ENCODE results near the gene CDC40.
A peak's percentile ranks its signal among the peaks of the same experiment; 100 is the strongest.
"Not testable (repeated sequence)": the region's sequence is repeated elsewhere in the genome, so short reads cannot be mapped to it uniquely, and the experiment has no call there.

Gene CDC40

DNA sequence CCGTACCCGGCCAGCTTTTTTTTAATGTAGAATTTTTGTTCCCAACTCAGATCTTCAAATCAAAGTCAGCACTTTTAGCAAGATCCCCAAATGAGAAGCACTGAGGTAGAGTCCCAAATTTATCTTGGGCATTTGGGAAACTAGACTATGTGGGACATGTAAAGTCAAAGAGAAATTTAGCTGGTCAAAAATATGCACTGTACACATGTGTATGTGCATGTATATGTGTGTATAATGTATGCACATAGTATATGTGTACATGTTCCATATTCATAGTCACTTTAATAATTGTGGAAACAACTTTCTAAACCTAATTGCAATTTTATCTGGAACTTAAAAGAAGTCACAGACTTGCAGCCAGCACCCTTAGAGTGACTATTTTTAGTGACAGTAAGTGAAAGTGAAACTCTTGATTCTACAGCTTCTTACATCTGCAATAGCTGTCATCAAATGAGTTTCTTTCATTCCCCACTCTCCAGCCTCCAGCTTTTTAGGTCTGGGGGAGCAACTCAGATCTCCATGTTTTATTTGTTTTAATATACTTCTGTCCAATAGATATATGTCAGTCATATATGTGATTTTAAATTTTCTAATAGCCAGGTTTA, 53.6 kb downstream of the CDC40 start:
- no peak overlapping the region for H3K9ac ChIP-seq
- no peaks in the 10 kb centered on the region for H4K20me1 ChIP-seq
- no peak overlapping the region for H3K4me3 ChIP-seq
- H3K9me3 ChIP-seq: peaks cover 7% of the 10 kb centered on the region; the same call in 1 of the 2 replicates
- H3K4me1 ChIP-seq: peaks cover 13% of the 10 kb centered on the region
- H3K36me3 ChIP-seq: peaks cover 28% of the 10 kb centered on the region
- no peak overlapping the region; the same call in 1 of the 2 replicates for H3K27ac ChIP-seq
- H3K27me3 ChIP-seq: no peaks in the 10 kb centered on the region
- H3K4me2 ChIP-seq: peak overlapping the region; percentile 59
- no peak for TF ChIP-seq Cebpa-rat (IDR thresholded peaks at IDR 0.05)

- not testable (repeated sequence) for H3K9me3 ChIP-seq, H3K4me3 ChIP-seq, H3K27ac ChIP-seq, H3K27me3 ChIP-seq, H3K9ac ChIP-seq, H3K4me2 ChIP-seq, H4K20me1 ChIP-seq
- Histone ChIP-seq H3K4me1 (peaks cover 13% of the 10 kb centered on the region), H3K36me3 (peaks cover 17% of the 10 kb centered on the region)
These were observed 55.8 kb downstream of the CDC40 start for GRCh38 chr6:110236007-110236406.

GRCh38 chr6:110239526-110240274, 59.5 kb downstream of the CDC40 start:
- Histone ChIP-seq H3K4me3 (no peak overlapping the region), H3K27me3 (no peaks in the 10 kb centered on the region), H3K4me1 (no peaks in the 10 kb centered on the region), H4K20me1 (no peaks in the 10 kb centered on the region), H3K9me3 (peaks cover 7% of the 10 kb centered on the region; the same call in 1 of the 2 replicates), H3K9ac (no peak overlapping the region), H3K27ac (no peak overlapping the region), H3K36me3 (peaks cover 17% of the 10 kb centered on the region), H3K4me2 (no peak overlapping the region)
- TF ChIP-seq Cebpa-rat (IDR thresholded peaks at IDR 0.05): no peak

- not testable (repeated sequence) for H3K4me1 ChIP-seq, H3K9me3 ChIP-seq, H3K9ac ChIP-seq, H3K27me3 ChIP-seq, H3K27ac ChIP-seq, H3K36me3 ChIP-seq, H4K20me1 ChIP-seq, H3K4me2 ChIP-seq, H3K4me3 ChIP-seq
These were observed 64.4 kb downstream of the CDC40 start for GRCh38 chr6:110244621-110245020.

- no peaks in the 10 kb centered on the region for H3K4me1 ChIP-seq
- H4K20me1 ChIP-seq: no peaks in the 10 kb centered on the region
- H3K27ac ChIP-seq: no peak overlapping the region
- no peak for TF ChIP-seq Cebpa-rat (IDR thresholded peaks at IDR 0.05)
- H3K9me3 ChIP-seq: no peaks in the 10 kb centered on the region
- H3K36me3 ChIP-seq: no peaks in the 10 kb centered on the region
- H3K4me3 ChIP-seq: no peak overlapping the region
- no peak overlapping the region for H3K4me2 ChIP-seq
- H3K9ac ChIP-seq: no peak overlapping the region
- H3K27me3 ChIP-seq: no peaks in the 10 kb centered on the region
These were observed 66.2 kb downstream of the CDC40 start for GRCh38 chr6:110246378-110246777.

GRCh38 chr6:110246900-110247546, 66.8 kb downstream of the CDC40 start:
- Histone ChIP-seq H3K9ac (no peak overlapping the region), H3K27me3 (no peaks in the 10 kb centered on the region)

DNA sequence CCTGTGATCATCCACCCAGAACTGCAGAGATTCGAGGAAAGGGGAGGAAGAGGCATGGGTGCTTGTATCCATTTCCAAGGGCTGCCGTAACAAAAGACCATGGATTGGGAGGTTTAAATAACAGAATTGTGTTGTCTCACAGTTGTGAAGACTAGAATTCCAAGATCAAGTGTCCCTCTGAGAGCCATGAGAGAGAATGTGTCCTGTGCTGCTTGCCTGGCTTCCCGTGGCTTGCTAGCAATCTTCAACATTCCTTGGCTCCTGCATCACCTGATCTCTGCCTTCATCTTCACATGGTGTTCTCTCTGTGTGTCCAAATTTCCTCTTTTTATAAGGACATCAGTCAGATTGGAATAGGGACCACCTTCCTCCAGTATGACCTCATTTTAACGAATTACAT, 69.8 kb downstream of the CDC40 start:
- no peaks in the 10 kb centered on the region for H3K36me3 ChIP-seq
- no peak for TF ChIP-seq Cebpa-rat (IDR thresholded peaks at IDR 0.05)

More at GRCh38 chr6:110246900-110247546, 66.8 kb downstream of the CDC40 start:
- Histone ChIP-seq H3K27ac (no peak overlapping the region), H3K4me3 (no peak overlapping the region), H3K4me2 (no peak overlapping the region), H3K9me3 (no peaks in the 10 kb centered on the region), H4K20me1 (no peaks in the 10 kb centered on the region), H3K4me1 (no peaks in the 10 kb centered on the region), H3K36me3 (no peaks in the 10 kb centered on the region)
- no peak for TF ChIP-seq Cebpa-rat (IDR thresholded peaks at IDR 0.05)

GRCh38 chr6:110250838-110251237, 70.6 kb downstream of the CDC40 start:
- no peak overlapping the region for H3K9ac ChIP-seq
- no peaks in the 10 kb centered on the region for H3K27me3 ChIP-seq

More for the DNA sequence above, 69.8 kb downstream of the CDC40 start:
- Histone ChIP-seq H3K4me3 (no peak overlapping the region), H3K9me3 (no peaks in the 10 kb centered on the region), H3K4me2 (no peak overlapping the region), H4K20me1 (no peaks in the 10 kb centered on the region), H3K27ac (no peak overlapping the region), H3K9ac (no peak overlapping the region), H3K27me3 (no peaks in the 10 kb centered on the region), H3K4me1 (no peaks in the 10 kb centered on the region)

GRCh38 chr6:110255211-110255750, 75.1 kb downstream of the CDC40 start:
- no peak overlapping the region for H3K9ac ChIP-seq
- no peak for TF ChIP-seq Cebpa-rat (IDR thresholded peaks at IDR 0.05)
- H3K4me2 ChIP-seq: no peak overlapping the region
- no peaks in the 10 kb centered on the region for H4K20me1 ChIP-seq
- peaks cover 7% of the 10 kb centered on the region; the same call in 1 of the 2 replicates for H3K9me3 ChIP-seq
- H3K4me1 ChIP-seq: no peaks in the 10 kb centered on the region
- H3K36me3 ChIP-seq: no peaks in the 10 kb centered on the region
- H3K27ac ChIP-seq: no peak overlapping the region
- no peak overlapping the region for H3K4me3 ChIP-seq
- no peaks in the 10 kb centered on the region for H3K27me3 ChIP-seq

More at GRCh38 chr6:110250838-110251237, 70.6 kb downstream of the CDC40 start:
- H3K4me3 ChIP-seq: no peak overlapping the region
- H3K4me2 ChIP-seq: no peak overlapping the region
- no peaks in the 10 kb centered on the region for H3K4me1 ChIP-seq
- TF ChIP-seq Cebpa-rat (IDR thresholded peaks at IDR 0.05): no peak
- no peak overlapping the region for H3K27ac ChIP-seq
- no peaks in the 10 kb centered on the region for H3K36me3 ChIP-seq
- no peaks in the 10 kb centered on the region for H3K9me3 ChIP-seq
- H4K20me1 ChIP-seq: no peaks in the 10 kb centered on the region

DNA sequence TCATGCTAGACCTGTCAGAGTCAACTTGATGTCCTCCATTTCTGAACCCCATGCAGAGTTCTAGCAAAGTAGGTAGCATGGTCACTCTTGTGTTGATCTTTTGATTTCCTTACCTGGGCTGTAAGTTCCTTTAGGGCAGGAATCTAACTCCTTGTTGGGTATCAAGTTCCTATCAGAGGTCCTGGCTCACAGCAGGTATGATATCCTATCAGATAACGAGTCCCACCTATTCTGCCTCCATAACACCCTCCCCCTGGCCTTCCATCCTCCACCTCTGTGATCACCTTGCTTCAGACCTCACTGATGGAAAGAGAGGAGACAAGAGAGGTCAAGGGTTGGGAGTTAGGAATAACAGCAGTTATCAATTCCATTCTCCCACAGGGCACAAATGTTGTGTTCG, 76.1 kb downstream of the CDC40 start:
- no peak overlapping the region for H3K4me2 ChIP-seq
- H3K27ac ChIP-seq: no peak overlapping the region
- no peaks in the 10 kb centered on the region for H3K27me3 ChIP-seq
- no peaks in the 10 kb centered on the region for H3K36me3 ChIP-seq
- H4K20me1 ChIP-seq: no peaks in the 10 kb centered on the region
- peaks cover 7% of the 10 kb centered on the region; the same call in 1 of the 2 replicates for H3K9me3 ChIP-seq
- no peak overlapping the region for H3K9ac ChIP-seq
- no peaks in the 10 kb centered on the region for H3K4me1 ChIP-seq
- no peak overlapping the region for H3K4me3 ChIP-seq
- no peak for TF ChIP-seq Cebpa-rat (IDR thresholded peaks at IDR 0.05)

Measured in BLaER1 (cell line).